ENCODE results near the gene VCP.

Gene VCP

GRCh38 chr9:35102769-35103659 is 30.6 kb upstream of the VCP start, which contains the start of gene STOML2:
Gene STOML2, minus strand, starts transcription at chr9:35103131. Its CDS starts 37 bp downstream, at chr9:35103094.
- DNase-seq, result peak; percentile 99

GRCh38 chr9:35102465-35102768 is 30.0 kb upstream of the VCP start:
- DNase-seq, result no peak

- no peak for DNase-seq
These were observed 25.1 kb upstream of the VCP start for GRCh38 chr9:35097573-35097972.

GRCh38 chr9:35096035-35096849 is 23.8 kb upstream of the VCP start, which contains the start of gene PIGO:
Gene PIGO, minus strand, starts transcription at chr9:35096591. Its CDS starts 1,026 bp downstream, at chr9:35095565.
- peak; percentile 93 for DNase-seq

- DNase-seq, result no peak
These were observed 19.1 kb upstream of the VCP start for GRCh38 chr9:35091536-35091935.

- DNase-seq, result no peak
These were observed 17.0 kb upstream of the VCP start for GRCh38 chr9:35089434-35089833.

- no peak for DNase-seq
These were observed 12.7 kb upstream of the VCP start for GRCh38 chr9:35085078-35085477.

GRCh38 chr9:35079426-35080341 is 7.3 kb upstream of the VCP start, which contains the start of gene FANCG:
Gene FANCG, minus strand, starts transcription at chr9:35079942. Its CDS starts 418 bp downstream, at chr9:35079524.
- peak; percentile 97 for DNase-seq

- peak; percentile 68 for DNase-seq
These were observed 6.6 kb upstream of the VCP start for GRCh38 chr9:35079041-35079425.

GRCh38 chr9:35078066-35078465 is 5.6 kb upstream of the VCP start:
- DNase-seq, result peak; percentile 11

GRCh38 chr9:35076848-35077247 is 4.4 kb upstream of the VCP start:
- DNase-seq, result no peak

- no peak for DNase-seq
These were observed 2.9 kb upstream of the VCP start for GRCh38 chr9:35075358-35075757.

GRCh38 chr9:35074791-35075190 is 2.4 kb upstream of the VCP start:
- DNase-seq, result no peak

GRCh38 chr9:35074141-35074540 is 1.7 kb upstream of the VCP start:
- no peak for DNase-seq

- DNase-seq, result no peak
These were observed 821 bp upstream of the VCP start for GRCh38 chr9:35073279-35073612.

- DNase-seq, result peak; percentile 86
These were observed 488 bp downstream of the VCP start for GRCh38 chr9:35071814-35072460.

GRCh38 chr9:35070823-35071813 is 1.3 kb downstream of the VCP start:
- DNase-seq, result no peak

GRCh38 chr9:35069020-35069419 is 3.4 kb downstream of the VCP start:
- no peak for DNase-seq

- no peak for DNase-seq
These were observed 5.4 kb downstream of the VCP start for GRCh38 chr9:35067056-35067455.

GRCh38 chr9:35060548-35061207 is 11.7 kb downstream of the VCP start:
- DNase-seq, result no peak

Measured in NCI-H146 (cell line).